Muscle layer of colon (tissue), 2 donors: ENCODE data around the gene TNRC6A.
"Not testable (repeated sequence)": the region's sequence is repeated elsewhere in the genome, so short reads cannot be mapped to it uniquely, and the experiment has no call there.

Experiments used
- H3K27ac ChIP-seq: one replicate; pipeline ENCODE4 v1.7.0; 2013; ENCODE audit warnings: low read depth, mild to moderate bottlenecking, low read length, moderate library complexity
- H3K27me3 ChIP-seq, 2 donors: one replicate each; pipeline ENCODE4 v1.7.0; 2013; ENCODE audit warnings: low read length in 2 of 2, mild to moderate bottlenecking in 2 of 2; ENCODE audit not compliant: insufficient read depth in 2 of 2, control insufficient read depth in 1 of 2
- H3K36me3 ChIP-seq: one replicate; pipeline ENCODE4 v1.7.0; 2013; ENCODE audit warnings: mild to moderate bottlenecking, low read length; ENCODE audit not compliant: insufficient read depth
- H3K4me1 ChIP-seq: one replicate; pipeline ENCODE4 v1.7.0; 2013; ENCODE audit warnings: mild to moderate bottlenecking, low read length; ENCODE audit not compliant: insufficient read depth
- H3K4me3 ChIP-seq, 2 donors: one replicate each; pipeline ENCODE4 v1.7.0; 2013; ENCODE audit warnings: low read length in 2 of 2, low read depth in 1 of 2, mild to moderate bottlenecking in 1 of 2, moderate library complexity in 1 of 2
- H3K9ac ChIP-seq: one replicate; pipeline ENCODE4 v1.7.0; 2013; ENCODE audit warnings: low read length
- H3K9me3 ChIP-seq: one replicate; pipeline ENCODE4 v1.7.0; 2013; ENCODE audit warnings: mild to moderate bottlenecking, low read length
- donor health status: abdominal sarcoma.
- donor health status: Adenocarcinoma of cecum.

Gene TNRC6A

GRCh38 chr16:24728891-24729242, 584 bp upstream of the TNRC6A start:
- peaks cover 4% of the 10 kb centered on the region for H3K36me3 ChIP-seq
- H3K9me3 ChIP-seq = no peaks in the 10 kb centered on the region
- H3K4me3 ChIP-seq = peak overlapping the region; percentile 76 to 99
- H3K27me3 ChIP-seq = no peaks in the 10 kb centered on the region
- H3K9ac ChIP-seq = peak overlapping the region; percentile 51
- H3K27ac ChIP-seq = peak overlapping the region; percentile 85
- H3K4me1 ChIP-seq = peaks cover 28% of the 10 kb centered on the region

DNA sequence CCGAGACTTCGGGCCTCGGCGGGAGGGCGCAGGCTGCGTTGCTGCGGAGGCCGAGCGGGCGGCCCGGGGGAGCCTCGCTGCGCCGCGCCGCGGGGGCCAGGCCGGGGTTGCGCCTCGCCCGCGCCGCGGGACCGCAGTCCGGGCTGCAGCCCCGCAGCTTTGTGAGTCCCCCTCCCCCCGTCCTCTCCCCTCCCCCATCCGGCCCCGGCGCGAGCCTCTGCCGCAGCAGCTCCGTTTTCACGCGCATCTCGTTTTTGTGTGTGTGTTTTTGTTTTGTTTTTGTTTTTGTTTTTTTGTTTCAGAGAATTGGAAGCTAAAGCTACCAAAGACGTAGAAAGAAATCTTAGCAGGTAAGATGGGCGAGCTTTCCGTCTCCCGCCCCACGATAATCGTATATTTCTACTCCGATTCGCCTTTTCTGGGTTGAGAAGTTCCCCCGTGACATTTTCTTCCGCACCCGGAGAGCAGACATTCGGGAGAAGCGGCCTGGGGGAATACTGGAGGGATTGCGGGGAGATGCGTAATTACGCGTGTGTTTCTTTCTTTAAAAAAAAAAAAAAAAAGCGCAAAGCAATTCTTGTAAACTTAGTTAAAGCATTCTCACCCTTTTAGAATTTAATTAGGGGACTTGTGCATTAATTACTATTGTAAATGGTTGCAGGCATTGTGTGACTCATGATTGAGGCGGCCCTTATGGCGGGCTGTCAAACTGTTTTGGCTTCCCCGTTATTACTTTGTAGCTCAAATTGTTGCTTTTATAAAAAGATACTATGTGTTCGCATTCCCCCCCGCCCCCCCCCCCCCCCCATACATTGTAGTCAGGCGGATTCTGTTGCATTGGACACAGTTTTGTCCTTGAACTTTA, 732 bp downstream of the TNRC6A start:
- Histone ChIP-seq H3K4me3 (peak overlapping the region; percentile 90 to 99), H3K4me1 (peaks cover 41% of the 10 kb centered on the region), H3K27ac (peak overlapping the region; percentile 85), H3K9me3 (no peaks in the 10 kb centered on the region), H3K27me3 (no peaks in the 10 kb centered on the region), H3K9ac (peak overlapping the region; percentile 70), H3K36me3 (peaks cover 4% of the 10 kb centered on the region)

- Histone ChIP-seq H3K9me3 (no peaks in the 10 kb centered on the region), H3K4me1 (peaks cover 43% of the 10 kb centered on the region), H3K36me3 (peaks cover 4% of the 10 kb centered on the region), H3K27me3 (no peaks in the 10 kb centered on the region), H3K4me3 (peak overlapping the region; percentile 12 to 25), H3K9ac (peak overlapping the region; percentile 7), H3K27ac (peak overlapping the region; percentile 85)
Measured at GRCh38 chr16:24730914-24731313, 1.5 kb downstream of the TNRC6A start.

DNA sequence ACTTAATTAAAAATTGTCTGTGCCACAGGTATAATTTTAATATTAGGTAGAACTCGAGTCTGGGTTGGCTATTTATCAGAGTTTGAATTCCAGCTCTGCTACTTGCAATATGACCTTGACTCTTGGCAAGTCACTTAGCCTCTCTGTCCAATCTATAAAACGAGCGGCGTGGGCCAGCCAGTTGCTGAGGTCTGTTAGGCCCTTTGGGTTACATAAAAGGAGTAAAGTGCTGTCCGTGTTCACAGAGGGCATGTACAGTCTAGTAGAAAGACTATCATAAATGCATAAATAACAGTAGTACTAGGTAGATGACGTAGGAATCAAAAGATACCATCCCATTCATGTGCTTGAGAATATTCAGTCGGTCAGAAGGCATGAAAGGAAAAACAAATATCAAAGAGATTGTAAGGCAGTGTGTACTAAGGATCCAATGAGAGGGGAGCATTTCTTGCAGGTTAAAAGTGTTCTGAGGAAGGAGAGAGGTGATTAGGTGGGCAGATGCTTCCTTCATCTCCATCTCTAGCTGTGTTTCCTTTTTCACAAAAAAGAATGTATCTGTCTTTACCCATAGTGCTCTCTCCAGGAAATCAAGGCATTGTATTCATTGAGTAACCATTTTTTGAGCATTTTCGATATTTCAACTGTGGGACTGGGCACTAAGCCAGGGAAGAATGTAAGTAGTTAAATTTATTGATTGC, 2.4 kb downstream of the TNRC6A start:
- H3K27me3 ChIP-seq = no peaks in the 10 kb centered on the region
- peak overlapping the region; percentile 12 to 18 for H3K4me3 ChIP-seq
- H3K9me3 ChIP-seq = no peaks in the 10 kb centered on the region
- H3K4me1 ChIP-seq = peaks cover 53% of the 10 kb centered on the region
- peak overlapping the region; percentile 85 for H3K27ac ChIP-seq
- H3K36me3 ChIP-seq = peaks cover 4% of the 10 kb centered on the region
- peak overlapping the region; percentile 7 for H3K9ac ChIP-seq

DNA sequence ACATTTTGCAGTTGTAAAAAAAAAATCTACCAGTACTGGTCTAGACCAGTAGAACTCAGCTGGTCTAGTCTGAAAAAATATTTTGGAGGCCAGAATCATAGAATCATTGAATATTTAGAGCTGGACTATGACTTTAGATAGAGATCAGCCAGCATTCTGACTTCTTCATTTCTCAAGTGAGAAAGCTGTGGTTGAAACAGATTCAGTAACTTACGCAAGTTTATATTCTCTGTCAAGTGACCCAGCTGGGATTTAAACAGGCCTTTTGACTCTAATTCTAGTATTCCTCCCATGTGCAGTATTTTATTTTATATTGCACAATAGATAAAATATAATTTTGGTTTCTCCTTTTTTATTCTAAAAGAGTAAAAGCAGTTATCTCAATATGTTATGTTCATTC, 4.9 kb downstream of the TNRC6A start:
- Histone ChIP-seq H3K9me3 (no peaks in the 10 kb centered on the region), H3K36me3 (peaks cover 4% of the 10 kb centered on the region), H3K4me3 (no peak overlapping the region), H3K27me3 (no peaks in the 10 kb centered on the region), H3K27ac (no peak overlapping the region), H3K4me1 (peaks cover 73% of the 10 kb centered on the region), H3K9ac (no peak overlapping the region)

- Histone ChIP-seq H3K36me3 (peaks cover 4% of the 10 kb centered on the region), H3K4me3 (no peak overlapping the region), H3K9me3 (no peaks in the 10 kb centered on the region), H3K27me3 (no peaks in the 10 kb centered on the region), H3K27ac (peak overlapping the region; percentile 3), H3K4me1 (peaks cover 85% of the 10 kb centered on the region), H3K9ac (no peak overlapping the region)
Measured at GRCh38 chr16:24736758-24737157, 7.3 kb downstream of the TNRC6A start.

- peaks cover 2% of the 10 kb centered on the region for H3K36me3 ChIP-seq
- H3K27me3 ChIP-seq = no peaks in the 10 kb centered on the region
- no peak overlapping the region for H3K4me3 ChIP-seq
- H3K9ac ChIP-seq = no peak overlapping the region
- H3K9me3 ChIP-seq = no peaks in the 10 kb centered on the region
- peak overlapping the region; percentile 28 for H3K27ac ChIP-seq
- H3K4me1 ChIP-seq = peaks cover 86% of the 10 kb centered on the region
Measured at GRCh38 chr16:24737391-24737871, 8.0 kb downstream of the TNRC6A start.

DNA sequence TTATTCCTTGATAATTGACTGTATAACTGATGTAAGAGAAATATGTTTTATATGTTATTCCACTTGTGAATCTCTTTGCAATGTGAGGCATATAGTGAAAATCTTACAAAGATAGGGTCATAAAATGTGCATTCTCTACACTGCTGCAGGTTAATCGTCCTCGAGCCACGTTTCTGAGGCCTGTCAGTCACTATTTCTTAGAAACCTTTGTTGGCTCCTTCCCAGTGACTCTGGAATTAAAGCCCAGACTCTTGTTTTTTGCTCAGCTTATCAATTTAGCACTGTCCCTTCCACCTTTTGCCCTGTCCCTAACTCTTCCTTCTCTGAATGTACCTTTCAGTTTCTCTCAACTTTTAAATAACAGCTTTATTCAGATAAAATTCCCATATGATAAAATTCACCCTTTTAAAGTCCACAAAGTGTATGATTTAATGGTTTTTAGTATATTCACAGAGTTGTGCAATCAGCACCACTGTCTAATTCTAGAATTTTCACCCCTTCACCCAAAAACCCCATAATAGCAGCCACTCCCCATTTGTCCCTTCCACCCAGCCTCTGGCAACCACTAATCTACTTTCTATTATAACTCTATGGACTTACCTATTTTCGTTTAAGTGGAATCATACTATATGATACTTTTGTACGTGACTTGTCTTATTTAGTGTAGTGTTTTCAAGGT, 8.6 kb downstream of the TNRC6A start:
- Histone ChIP-seq H3K9me3 (no peaks in the 10 kb centered on the region), H3K4me3 (no peak overlapping the region), H3K9ac (no peak overlapping the region), H3K36me3 (no peaks in the 10 kb centered on the region), H3K27ac (peak overlapping the region; percentile 28), H3K27me3 (no peaks in the 10 kb centered on the region), H3K4me1 (peaks cover 79% of the 10 kb centered on the region)

- peaks cover 75% of the 10 kb centered on the region for H3K4me1 ChIP-seq
- H3K9me3 ChIP-seq = no peaks in the 10 kb centered on the region
- no peak overlapping the region for H3K9ac ChIP-seq
- no peak overlapping the region for H3K4me3 ChIP-seq
- no peaks in the 10 kb centered on the region for H3K36me3 ChIP-seq
- H3K27ac ChIP-seq = no peak overlapping the region
- H3K27me3 ChIP-seq = no peaks in the 10 kb centered on the region
Measured at GRCh38 chr16:24738895-24739294, 9.4 kb downstream of the TNRC6A start.

- Histone ChIP-seq H3K27me3 (no peaks in the 10 kb centered on the region), H3K9me3 (no peaks in the 10 kb centered on the region), H3K9ac (no peak overlapping the region), H3K36me3 (no peaks in the 10 kb centered on the region), H3K27ac (no peak overlapping the region), H3K4me1 (peaks cover 77% of the 10 kb centered on the region), H3K4me3 (no peak overlapping the region)
Measured at GRCh38 chr16:24741862-24742261, 12.4 kb downstream of the TNRC6A start.

- H3K4me1 ChIP-seq = peaks cover 78% of the 10 kb centered on the region
- H3K27me3 ChIP-seq, H3K27ac ChIP-seq: not testable (repeated sequence)
Measured at GRCh38 chr16:24742610-24743009, 13.2 kb downstream of the TNRC6A start.

More at GRCh38 chr16:24742610-24743009, 13.2 kb downstream of the TNRC6A start:
- H3K36me3 ChIP-seq, H3K4me3 ChIP-seq, H3K9ac ChIP-seq, H3K9me3 ChIP-seq: not testable (repeated sequence)
